Sigmoid colon (tissue), 7 donors: ENCODE results near the gene TLCD1. TPM values are rescaled to one million over a fixed set of nuclear protein-coding genes. Genes with fewer than 3 reads are reported as not detected.

ENCODE experiments used
- DNase-seq: peaks from one replicate; pipeline ENCODE4 v3.0.0-alpha.2; 2019
- H3K27ac ChIP-seq, 4 donors: fragments of 200-600 bp; sonication (generic); one replicate each; pipeline ENCODE4 v1.5.1; 2016 to 2019; ENCODE audit warnings: mild to moderate bottlenecking in 1 of 4
- H3K27me3 ChIP-seq, 3 donors: fragments of 200-600 bp; sonication (generic); one replicate each; pipeline ENCODE4 v1.5.1; 2019; ENCODE audit warnings: mild to moderate bottlenecking in 1 of 3
- H3K36me3 ChIP-seq, 4 donors: fragments of 200-600 bp; sonication (generic); one replicate each; pipeline ENCODE4 v1.5.1; 2016 to 2019
- H3K4me1 ChIP-seq, 4 donors: fragments of 200-600 bp; sonication (generic); one replicate each; pipeline ENCODE4 v1.5.1; 2017 to 2019
- H3K4me3 ChIP-seq, 4 donors: fragments of 200-600 bp; sonication (generic); one replicate each; pipeline ENCODE4 v1.5.1; 2017 to 2019; ENCODE audit warnings: mild to moderate bottlenecking in 2 of 4, moderate library complexity in 1 of 4
- H3K9me3 ChIP-seq, 4 donors: fragments of 200-600 bp in 3 of 4; sonication (generic) in 3 of 4; one replicate each; pipeline versions ENCODE4 v1.5.1 to v1.6.1; 2013 to 2019
- EP300 ChIP-seq, 4 donors: sonication (generic); formaldehyde crosslinking; IDR thresholded peaks; one replicate each; pipeline ENCODE4 v1.6.1; 2017; ENCODE audit warnings: antibody characterized with exemption in 4 of 4
- POLR2A ChIP-seq, 2 donors: fragments of 450-650 bp; IDR thresholded peaks; one replicate each; pipeline ENCODE4 v1.6.1; 2016; ENCODE audit warnings: antibody characterized with exemption in 2 of 2, mild to moderate bottlenecking in 2 of 2, moderate library complexity in 2 of 2
- POLR2AphosphoS5 ChIP-seq, 4 donors: sonication (generic); formaldehyde crosslinking; IDR thresholded peaks; one replicate each; pipeline ENCODE4 v1.6.1; 2017; ENCODE audit warnings: antibody characterized with exemption in 4 of 4
- WGBS, 2 donors: extraction: QIAGEN DNeasy Blood & Tissue Kit; methylation state at CpG; one replicate each; pipeline ENCODE4 v1.1.7; 2013; 5-methylcytosine and 5-hydroxymethylcytosine counted together
- intact Hi-C: fragments of 100-400 bp; cut with DNase I; formaldehyde crosslinking; loops from one replicate; pipeline ENCODE4 v1.15.1; 2023
- polyA plus RNA-seq, 3 donors: library from polyadenylated mRNA; stranded (reverse); fragments of 200-250 nt; gene quantifications; one replicate each; pipeline ENCODE4 v1.2.3, GENCODE V29; 2013
- total RNA-seq, 4 donors: library from RNA; depleted of rRNA; stranded (reverse); fragments of >200 nt; gene quantifications; one replicate each; pipeline ENCODE4 v1.1.0, GENCODE V29; 2016
- TF ChIP-seq, protein P1 (sequence below), 4 experiments: fragments of 450-650 bp in 3 of 4; fragments of 200-600 bp in 1 of 4; IDR thresholded peaks; one replicate each; pipeline ENCODE4 v1.5.1; 2016 to 2019; ENCODE audit warnings: antibody characterized with exemption in 4 of 4, mild to moderate bottlenecking in 3 of 4, moderate library complexity in 2 of 4
- donor health status: healthy with polysubstance abuse.
- donor health status: Bipolar disorder and iron deficiency.
- donor health status: healthy.

The TLCD1 gene
- total and polyA plus RNA-seq, 7 donors = 0.66 to 14.2 (median 2.1) TPM; not detected in 2

DNA sequence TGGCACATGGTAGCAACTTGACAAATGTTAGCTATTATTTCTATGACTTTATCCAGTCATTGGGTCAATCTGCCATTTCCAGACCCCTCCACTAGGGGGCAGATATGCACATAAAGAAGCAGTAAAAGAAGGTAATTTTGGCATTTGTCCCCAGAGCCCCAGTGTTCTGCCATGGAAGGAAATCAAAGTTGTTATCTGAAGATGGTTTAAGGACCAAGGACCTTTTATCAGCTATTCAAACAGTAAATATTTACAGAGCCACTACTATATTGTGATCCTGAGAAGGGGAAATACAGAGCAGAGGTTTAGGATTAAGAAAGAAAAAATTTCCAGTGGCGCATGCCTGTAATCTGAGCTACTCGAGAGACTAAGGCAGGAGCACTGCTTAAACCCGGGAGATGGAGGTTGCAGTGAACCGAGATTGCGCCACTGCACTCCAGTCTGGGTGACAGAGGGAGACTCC lies 37.8 kb upstream of the TLCD1 start:
- Histone ChIP-seq H3K9me3 (no peaks in the 10 kb centered on the region), H3K27ac (peak overlapping the region in 1 of 4 donors; percentile 27), H3K4me1 (peaks cover 0 to 18% (median 6%) of the 10 kb centered on the region in 4 donors), H3K36me3 (peaks cover 0 to 32% (median 5%) of the 10 kb centered on the region in 4 donors), H3K27me3 (no peaks in the 10 kb centered on the region), H3K4me3 (no peak overlapping the region)
- TF ChIP-seq POLR2AphosphoS5 (IDR thresholded peaks at IDR 0.05) (peak in 2 of 4 donors; percentile 34 to 43), POLR2A (IDR thresholded peaks at IDR 0.05) (no peak), EP300 (IDR thresholded peaks at IDR 0.05) (no peak)
- TF ChIP-seq, protein P1, sequence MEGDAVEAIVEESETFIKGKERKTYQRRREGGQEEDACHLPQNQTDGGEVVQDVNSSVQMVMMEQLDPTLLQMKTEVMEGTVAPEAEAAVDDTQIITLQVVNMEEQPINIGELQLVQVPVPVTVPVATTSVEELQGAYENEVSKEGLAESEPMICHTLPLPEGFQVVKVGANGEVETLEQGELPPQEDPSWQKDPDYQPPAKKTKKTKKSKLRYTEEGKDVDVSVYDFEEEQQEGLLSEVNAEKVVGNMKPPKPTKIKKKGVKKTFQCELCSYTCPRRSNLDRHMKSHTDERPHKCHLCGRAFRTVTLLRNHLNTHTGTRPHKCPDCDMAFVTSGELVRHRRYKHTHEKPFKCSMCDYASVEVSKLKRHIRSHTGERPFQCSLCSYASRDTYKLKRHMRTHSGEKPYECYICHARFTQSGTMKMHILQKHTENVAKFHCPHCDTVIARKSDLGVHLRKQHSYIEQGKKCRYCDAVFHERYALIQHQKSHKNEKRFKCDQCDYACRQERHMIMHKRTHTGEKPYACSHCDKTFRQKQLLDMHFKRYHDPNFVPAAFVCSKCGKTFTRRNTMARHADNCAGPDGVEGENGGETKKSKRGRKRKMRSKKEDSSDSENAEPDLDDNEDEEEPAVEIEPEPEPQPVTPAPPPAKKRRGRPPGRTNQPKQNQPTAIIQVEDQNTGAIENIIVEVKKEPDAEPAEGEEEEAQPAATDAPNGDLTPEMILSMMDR (IDR thresholded peaks at IDR 0.05) = peak; percentile 65 to 86 (median 84)
- intact Hi-C loops = loop anchor here (2.0 to 5.0 kb wide), 4 partner anchors 48 to 153 kb away; partner anchors contain the start of genes FAM222B and FLOT2
- DNase-seq = peak; percentile 88
- 40 to 70% methylated on average over 5 of the region's 5 CpGs for WGBS, 2 donors

DNA sequence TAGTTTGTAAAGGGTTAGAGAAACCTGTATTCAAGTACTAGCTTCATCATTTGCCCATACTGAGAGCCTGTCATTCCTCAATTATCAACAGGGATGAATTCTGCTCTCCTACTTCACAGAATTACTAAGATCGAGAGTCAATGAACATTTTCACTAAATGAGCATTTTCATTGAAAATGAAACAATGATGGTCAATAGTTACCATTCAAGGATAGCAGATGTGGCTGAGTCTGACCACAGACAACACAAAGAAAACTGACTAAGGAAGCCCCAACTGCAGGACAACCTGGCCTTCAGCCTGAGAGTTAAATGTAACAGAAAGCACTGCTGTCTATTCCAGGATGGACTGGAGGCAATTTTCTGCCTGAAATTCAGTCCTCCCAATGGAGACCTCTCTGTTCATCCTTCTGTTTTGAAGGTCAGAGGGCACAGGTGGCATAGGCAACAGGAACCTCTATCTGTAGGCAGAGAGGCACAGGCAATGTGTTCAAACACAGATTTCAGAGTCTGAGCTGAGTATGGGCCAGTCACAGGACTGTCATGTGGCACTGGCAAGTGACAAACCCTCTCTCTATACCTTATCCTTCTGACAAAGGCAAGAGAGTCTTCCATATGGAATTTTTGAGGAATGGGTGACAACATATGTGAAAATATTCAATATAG lies 37.2 kb upstream of the TLCD1 start:
- TF ChIP-seq POLR2AphosphoS5 (IDR thresholded peaks at IDR 0.05) (no peak), POLR2A (IDR thresholded peaks at IDR 0.05) (no peak), EP300 (IDR thresholded peaks at IDR 0.05) (no peak)
- TF ChIP-seq, protein P1 (IDR thresholded peaks at IDR 0.05) = no peak
- H3K36me3 ChIP-seq = peaks cover 0 to 38% (median 10%) of the 10 kb centered on the region in 4 donors
- H3K27me3 ChIP-seq = no peaks in the 10 kb centered on the region
- 85 to 88% methylated on average over 1 of the region's 1 CpG for WGBS, 2 donors
- H3K9me3 ChIP-seq = no peaks in the 10 kb centered on the region
- no peak for DNase-seq
- H3K4me3 ChIP-seq = no peak overlapping the region
- peaks cover 0 to 18% (median 6%) of the 10 kb centered on the region in 4 donors for H3K4me1 ChIP-seq
- intact Hi-C loops = loop anchor here (5.0 kb wide), 3 partner anchors 49 to 154 kb away; partner anchors contain the start of gene FLOT2
- no peak overlapping the region for H3K27ac ChIP-seq

DNA sequence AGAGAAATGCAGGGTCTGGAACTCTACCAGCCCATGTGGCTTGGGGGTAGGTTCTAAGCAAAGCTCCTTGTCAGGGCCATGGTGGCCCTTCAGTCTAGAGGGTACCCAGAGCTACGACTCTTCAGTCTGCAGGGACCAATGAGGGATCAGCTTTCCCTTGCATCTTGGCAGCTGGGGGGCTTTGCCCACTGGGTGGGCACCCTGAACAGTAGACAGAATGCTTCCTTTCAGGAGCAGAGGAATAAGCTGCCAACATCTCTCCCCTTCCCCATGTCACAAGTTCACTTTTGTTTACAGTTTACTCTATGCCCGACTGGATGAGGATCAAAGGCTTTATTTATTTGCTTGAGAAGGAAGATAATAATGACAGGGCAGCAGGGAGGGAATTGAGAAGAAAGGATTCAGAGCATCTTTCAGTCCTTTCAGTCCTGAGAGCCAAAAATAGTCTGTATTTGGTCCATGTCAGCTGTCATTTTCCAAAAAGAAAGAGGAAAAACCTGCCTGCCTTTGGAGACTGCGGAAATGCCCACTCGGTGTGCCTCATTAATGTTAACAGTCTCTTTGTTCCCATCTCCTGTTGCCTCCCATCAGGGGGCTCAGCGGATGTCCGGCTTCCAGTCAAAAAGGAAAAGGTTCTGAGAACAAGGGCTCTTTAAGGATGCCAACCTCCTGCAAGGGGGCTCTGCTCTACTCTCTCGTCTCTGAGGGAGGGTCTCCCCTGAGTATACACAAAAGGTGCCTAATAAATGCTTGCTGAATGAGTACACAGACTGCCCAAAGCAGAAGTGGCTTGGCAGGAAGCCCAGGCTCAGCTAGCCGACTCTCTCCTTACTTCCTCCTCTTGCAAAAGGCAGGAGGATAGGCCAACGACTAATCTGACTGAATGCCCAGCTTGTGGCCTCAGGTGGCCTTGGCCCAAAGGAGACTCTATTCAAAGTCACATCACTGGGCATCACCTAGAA lies 34.8 kb upstream of the TLCD1 start:
- peak overlapping the region in 1 of 4 donors; percentile 11 for H3K27ac ChIP-seq
- no peaks in the 10 kb centered on the region for H3K9me3 ChIP-seq
- H3K36me3 ChIP-seq = peaks cover 0 to 46% (median 12%) of the 10 kb centered on the region in 4 donors
- TF ChIP-seq EP300 (IDR thresholded peaks at IDR 0.05) (no peak), POLR2AphosphoS5 (IDR thresholded peaks at IDR 0.05) (no peak), POLR2A (IDR thresholded peaks at IDR 0.05) (no peak)
- TF ChIP-seq, protein P1 (IDR thresholded peaks at IDR 0.05) = no peak
- WGBS, 2 donors = 44 to 52% methylated on average over 9 of the region's 9 CpGs
- peak; percentile 78 for DNase-seq
- intact Hi-C loops = loop anchor here (5.0 kb wide), 3 partner anchors 51 to 156 kb away; partner anchors contain the start of gene FLOT2
- no peaks in the 10 kb centered on the region for H3K27me3 ChIP-seq
- no peak overlapping the region for H3K4me3 ChIP-seq
- H3K4me1 ChIP-seq = peaks cover 0 to 18% (median 6%) of the 10 kb centered on the region in 4 donors

DNA sequence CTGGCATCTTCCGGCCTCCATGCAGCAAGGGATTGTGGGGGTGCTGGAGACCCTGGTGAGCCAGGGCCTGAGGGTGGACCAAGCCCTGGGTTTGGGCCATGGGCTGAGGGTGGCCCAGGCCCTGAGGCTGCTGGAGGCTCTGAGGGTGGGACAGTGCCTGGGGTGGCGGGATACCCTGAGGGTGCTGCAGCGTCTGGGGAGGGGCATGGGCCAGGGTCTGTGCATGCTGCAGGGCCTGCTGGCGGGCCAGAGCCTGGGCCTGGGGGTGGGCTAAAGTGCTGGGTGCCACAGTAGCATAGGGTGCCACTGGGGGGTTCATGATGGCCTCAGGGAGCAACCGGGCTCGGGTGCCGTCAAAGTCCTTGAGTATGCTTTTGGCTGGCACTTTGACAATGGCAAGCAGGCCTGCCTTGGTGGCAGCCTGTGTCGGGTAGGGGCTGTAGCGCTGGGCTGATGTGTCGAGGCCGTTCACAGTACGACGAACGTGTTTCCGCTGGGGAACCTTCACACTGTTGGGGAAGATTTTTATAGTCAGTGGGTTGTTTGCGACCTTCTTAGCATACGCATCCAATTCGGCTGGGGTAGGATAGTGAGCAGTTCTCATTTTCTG lies 33.3 kb upstream of the TLCD1 start:
- peak; percentile 57 for DNase-seq
- no peak overlapping the region for H3K27ac ChIP-seq
- no peak overlapping the region for H3K4me3 ChIP-seq
- H3K9me3 ChIP-seq = no peaks in the 10 kb centered on the region
- peaks cover 0 to 18% (median 6%) of the 10 kb centered on the region in 4 donors for H3K4me1 ChIP-seq
- no peaks in the 10 kb centered on the region for H3K27me3 ChIP-seq
- H3K36me3 ChIP-seq = peaks cover 0 to 36% (median 12%) of the 10 kb centered on the region in 4 donors
- TF ChIP-seq, protein P1 (IDR thresholded peaks at IDR 0.05) = no peak
- no peak for TF ChIP-seq POLR2A (IDR thresholded peaks at IDR 0.05)
- TF ChIP-seq EP300 (IDR thresholded peaks at IDR 0.05) = no peak
- TF ChIP-seq POLR2AphosphoS5 (IDR thresholded peaks at IDR 0.05) = no peak
- 93 to 96% methylated on average over 18 of the region's 18 CpGs for WGBS, 2 donors
- intact Hi-C loops = no loop called here
